H9 (cell line): ENCODE data around the gene KIF6. TPM values are rescaled to one million over a fixed set of nuclear protein-coding genes. Genes with fewer than 3 reads are reported as not detected.

ENCODE experiments used
- DNase-seq: peaks from one replicate; pipeline ENCODE4 v3.0.0-alpha.2; 2017
- H2AFZ ChIP-seq: one replicate; pipeline ENCODE4 v1.6.1; 2013; ENCODE audit warnings: mild to moderate bottlenecking, low read length, control low read depth, moderate library complexity
- H2AK5ac ChIP-seq: 2 replicates; pipeline ENCODE4 v1.6.1; 2013; ENCODE audit warnings: low read length, control low read depth, mixed read lengths; ENCODE audit not compliant: insufficient read length
- H2BK120ac ChIP-seq: one replicate; pipeline ENCODE4 v1.6.1; 2013; ENCODE audit warnings: low read depth, mild to moderate bottlenecking, low read length, control low read depth, inconsistent platforms; ENCODE audit not compliant: poor library complexity, severe bottlenecking
- H2BK12ac ChIP-seq: 2 replicates; pipeline ENCODE4 v1.6.1; 2013; ENCODE audit warnings: low read length, control low read depth, mixed read lengths, low read depth; ENCODE audit not compliant: insufficient read length
- H2BK15ac ChIP-seq: 2 replicates; pipeline ENCODE4 v1.6.1; 2013; ENCODE audit warnings: low read depth, low read length, control low read depth
- H2BK20ac ChIP-seq: one replicate; pipeline ENCODE4 v1.6.1; 2013; ENCODE audit warnings: low read depth, mild to moderate bottlenecking, low read length, control low read depth, inconsistent platforms; ENCODE audit not compliant: poor library complexity, severe bottlenecking
- H2BK5ac ChIP-seq: 2 replicates; pipeline ENCODE4 v1.6.1; 2013; ENCODE audit warnings: low read length, control low read depth, mixed read lengths; ENCODE audit not compliant: insufficient read length
- H3K14ac ChIP-seq: 2 replicates; pipeline ENCODE4 v1.6.1; 2013; ENCODE audit warnings: low read length, control low read depth; ENCODE audit not compliant: insufficient read depth
- H3K18ac ChIP-seq: 2 replicates; pipeline ENCODE4 v1.6.1; 2013; ENCODE audit warnings: low read depth, mild to moderate bottlenecking, mixed read lengths, low read length, control low read depth; ENCODE audit not compliant: insufficient read length
- H3K23ac ChIP-seq: 2 replicates; pipeline ENCODE4 v1.6.1; 2013; ENCODE audit warnings: low read length, control low read depth, mixed read lengths, low read depth; ENCODE audit not compliant: insufficient read length
- H3K23me2 ChIP-seq: 2 replicates; pipeline ENCODE4 v1.6.1; 2013; ENCODE audit warnings: low read depth, mild to moderate bottlenecking, mixed read lengths, low read length, control low read depth; ENCODE audit not compliant: insufficient read length, poor library complexity, severe bottlenecking
- H3K27ac ChIP-seq: 2 replicates; pipeline ENCODE4 v1.5.1; 2013; ENCODE audit warnings: low read length, control low read depth, mixed read lengths, low read depth; ENCODE audit not compliant: insufficient read length
- H3K27me3 ChIP-seq: 2 replicates; pipeline ENCODE4 v1.6.1; 2013; ENCODE audit warnings: low read length, control low read depth, inconsistent platforms; ENCODE audit not compliant: insufficient read depth
- H3K4ac ChIP-seq: 2 replicates; pipeline ENCODE4 v1.6.1; 2013; ENCODE audit warnings: low read depth, mild to moderate bottlenecking, control low read depth, inconsistent platforms, low read length, moderate library complexity
- H3K4me1 ChIP-seq: 2 replicates; pipeline ENCODE4 v1.6.1; 2013; ENCODE audit warnings: low read length, control low read depth, inconsistent platforms; ENCODE audit not compliant: insufficient read depth
- H3K4me2 ChIP-seq: 2 replicates; pipeline ENCODE4 v1.6.1; 2013; ENCODE audit warnings: low read length, control low read depth, mixed read lengths; ENCODE audit not compliant: insufficient read length, insufficient read depth
- H3K56ac ChIP-seq: 2 replicates; pipeline ENCODE4 v1.6.1; 2013; ENCODE audit warnings: low read depth, mild to moderate bottlenecking, mixed read lengths, low read length, control low read depth; ENCODE audit not compliant: insufficient read length
- H3K79me1 ChIP-seq: 2 replicates; pipeline ENCODE4 v1.6.1; 2013; ENCODE audit warnings: low read depth, mild to moderate bottlenecking, moderate library complexity, low read length, control low read depth, inconsistent platforms; ENCODE audit not compliant: insufficient read depth, poor library complexity, severe bottlenecking
- H3K79me2 ChIP-seq: 2 replicates; pipeline ENCODE4 v1.6.1; 2013; ENCODE audit warnings: low read length, control low read depth, inconsistent platforms; ENCODE audit not compliant: insufficient read depth
- H3K9ac ChIP-seq: 2 replicates; pipeline ENCODE4 v1.6.1; 2013; ENCODE audit warnings: low read length, control low read depth, mixed read lengths; ENCODE audit not compliant: insufficient read length; ENCODE audit errors: extremely low read depth
- H3K9me3 ChIP-seq: one replicate; pipeline ENCODE4 v1.6.1; 2013; ENCODE audit warnings: low read depth, low read length, inconsistent platforms; ENCODE audit not compliant: control insufficient read depth
- H3T11ph ChIP-seq: one replicate; pipeline ENCODE4 v1.6.1; 2013; ENCODE audit warnings: mild to moderate bottlenecking, low read length, control low read depth, inconsistent platforms
- H4K20me1 ChIP-seq: one replicate; pipeline ENCODE4 v1.6.1; 2013; ENCODE audit not compliant: control insufficient read depth, insufficient read length, insufficient read depth
- H4K5ac ChIP-seq: 2 replicates; pipeline ENCODE4 v1.6.1; 2013; ENCODE audit warnings: low read depth, mild to moderate bottlenecking, mixed read lengths, low read length, control low read depth; ENCODE audit not compliant: insufficient read length
- H4K8ac ChIP-seq: replicated peaks from 2 replicates; pipeline ENCODE4 v1.6.1; 2013; ENCODE audit warnings: low read length, control low read depth, mixed read lengths, low read depth; ENCODE audit not compliant: insufficient read length
- H4K91ac ChIP-seq: 2 replicates; pipeline ENCODE4 v1.6.1; 2013; ENCODE audit warnings: low read depth, mild to moderate bottlenecking, moderate library complexity, mixed read lengths, low read length, control low read depth; ENCODE audit not compliant: insufficient read length
- H3K27ac Mint-ChIP-seq, 3 experiments: 2 replicates in 2 of 3; 3 replicates in 1 of 3; pipeline ENCODE4 v1.8.0; 2020 to 2021; ENCODE audit warnings: mixed read lengths in 3 of 3, mild to moderate bottlenecking in 1 of 3, moderate library complexity in 1 of 3
- H3K27me3 Mint-ChIP-seq: 2 replicates; pipeline ENCODE4 v1.8.0; 2021; ENCODE audit warnings: low read depth, mild to moderate bottlenecking, moderate library complexity, mixed read lengths
- H3K36me3 Mint-ChIP-seq, 3 experiments: 2 replicates in 2 of 3; 3 replicates in 1 of 3; pipeline ENCODE4 v1.8.0; 2020 to 2021; ENCODE audit warnings: low read depth in 3 of 3, mixed read lengths in 3 of 3; ENCODE audit not compliant: insufficient read depth in 1 of 3
- H3K4me1 Mint-ChIP-seq, 2 experiments: 2 replicates each; pipeline ENCODE4 v1.8.0; 2020; ENCODE audit warnings: mixed read lengths in 2 of 2
- H3K4me3 Mint-ChIP-seq, 2 experiments: 2 replicates in 1 of 2; 3 replicates in 1 of 2; pipeline ENCODE4 v1.8.0; 2020 to 2021; ENCODE audit warnings: mild to moderate bottlenecking in 2 of 2, mixed read lengths in 2 of 2, moderate library complexity in 1 of 2
- H3K9me3 Mint-ChIP-seq, 2 experiments: 2 replicates in 1 of 2; 3 replicates in 1 of 2; pipeline ENCODE4 v1.8.0; 2020; ENCODE audit warnings: mild to moderate bottlenecking in 2 of 2, mixed read lengths in 2 of 2, moderate library complexity in 1 of 2
- total RNA-seq: library from RNA; stranded (reverse); gene quantifications from 2 replicates; pipeline ENCODE4 v1.2.1, GENCODE V29; 2021
- TF ChIP-seq, protein P1 (sequence below): fragments of 200-600 bp; sonication (generic); conservative IDR thresholded peaks from 3 replicates; pipeline ENCODE4 v1.8.0; 2021; ENCODE audit warnings: antibody characterized with exemption, mild to moderate bottlenecking

Gene KIF6
- total RNA-seq, 1 experiment from 2014 or later, result 0.63 TPM

DNA sequence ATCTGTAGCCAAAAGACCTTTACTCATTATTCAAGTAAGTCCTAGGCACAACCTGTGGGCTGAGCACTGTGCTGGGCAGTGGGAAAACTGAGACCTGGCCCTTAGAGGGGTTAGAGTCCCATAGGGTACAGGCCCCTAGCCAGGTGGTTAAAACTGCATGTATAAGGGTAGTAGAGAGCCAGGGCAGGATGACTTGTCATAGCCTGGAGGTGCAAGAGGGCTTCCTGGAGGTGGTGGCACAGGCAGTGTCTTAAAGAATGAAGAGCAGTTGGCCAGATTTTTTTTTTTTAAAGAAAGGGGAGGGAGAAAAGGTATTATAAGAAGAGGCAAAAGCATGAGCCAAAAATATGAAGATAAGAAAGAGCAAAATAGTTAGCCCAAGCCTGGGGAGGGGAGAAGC is 226.2 kb downstream of the KIF6 start:
- H2BK12ac ChIP-seq, result no peak overlapping the region
- no peak overlapping the region for H3K14ac ChIP-seq
- Mint-ChIP-seq H3K27me3 (no peaks in the 10 kb centered on the region; the same call in 1 of the 2 replicates), H3K9me3 (peaks cover 28 to 36% of the 10 kb centered on the region in 2 experiments), H3K27ac (no peak overlapping the region), H3K4me3 (no peak overlapping the region), H3K36me3 (peaks cover 12 to 36% (median 17%) of the 10 kb centered on the region in 3 experiments), H3K4me1 (peaks cover 19 to 22% of the 10 kb centered on the region in 2 experiments)
- H2BK20ac ChIP-seq, result no peak overlapping the region
- H3K79me1 ChIP-seq, result no peaks in the 10 kb centered on the region
- H3K23me2 ChIP-seq, result no peaks in the 10 kb centered on the region
- no peaks in the 10 kb centered on the region for H3K9me3 ChIP-seq
- H3K56ac ChIP-seq, result no peak overlapping the region
- H2AK5ac ChIP-seq, result no peak overlapping the region
- no peaks in the 10 kb centered on the region for H3K27me3 ChIP-seq
- no peak overlapping the region for H3T11ph ChIP-seq
- no peak for DNase-seq
- no peak overlapping the region for H2BK5ac ChIP-seq
- no peak overlapping the region for H3K9ac ChIP-seq
- H3K23ac ChIP-seq, result no peak overlapping the region
- H3K18ac ChIP-seq, result no peak overlapping the region
- no peak overlapping the region for H4K8ac ChIP-seq
- H2BK15ac ChIP-seq, result no peak overlapping the region
- no peak overlapping the region for H4K5ac ChIP-seq
- no peak overlapping the region for H2AFZ ChIP-seq
- no peak overlapping the region for H4K91ac ChIP-seq
- H3K27ac ChIP-seq, result no peak overlapping the region
- H4K20me1 ChIP-seq, result no peaks in the 10 kb centered on the region
- TF ChIP-seq, protein P1, sequence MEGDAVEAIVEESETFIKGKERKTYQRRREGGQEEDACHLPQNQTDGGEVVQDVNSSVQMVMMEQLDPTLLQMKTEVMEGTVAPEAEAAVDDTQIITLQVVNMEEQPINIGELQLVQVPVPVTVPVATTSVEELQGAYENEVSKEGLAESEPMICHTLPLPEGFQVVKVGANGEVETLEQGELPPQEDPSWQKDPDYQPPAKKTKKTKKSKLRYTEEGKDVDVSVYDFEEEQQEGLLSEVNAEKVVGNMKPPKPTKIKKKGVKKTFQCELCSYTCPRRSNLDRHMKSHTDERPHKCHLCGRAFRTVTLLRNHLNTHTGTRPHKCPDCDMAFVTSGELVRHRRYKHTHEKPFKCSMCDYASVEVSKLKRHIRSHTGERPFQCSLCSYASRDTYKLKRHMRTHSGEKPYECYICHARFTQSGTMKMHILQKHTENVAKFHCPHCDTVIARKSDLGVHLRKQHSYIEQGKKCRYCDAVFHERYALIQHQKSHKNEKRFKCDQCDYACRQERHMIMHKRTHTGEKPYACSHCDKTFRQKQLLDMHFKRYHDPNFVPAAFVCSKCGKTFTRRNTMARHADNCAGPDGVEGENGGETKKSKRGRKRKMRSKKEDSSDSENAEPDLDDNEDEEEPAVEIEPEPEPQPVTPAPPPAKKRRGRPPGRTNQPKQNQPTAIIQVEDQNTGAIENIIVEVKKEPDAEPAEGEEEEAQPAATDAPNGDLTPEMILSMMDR, result no peak
- no peaks in the 10 kb centered on the region for H3K79me2 ChIP-seq
- H3K4me2 ChIP-seq, result no peak overlapping the region
- H2BK120ac ChIP-seq, result no peak overlapping the region
- H3K4ac ChIP-seq, result no peak overlapping the region
- peaks cover 9% of the 10 kb centered on the region; the same call in 1 of the 2 replicates for H3K4me1 ChIP-seq
